H1 (cell line): ENCODE measurements around the gene WSCD1. TPM values are rescaled to one million over a fixed set of nuclear protein-coding genes. Genes with fewer than 3 reads are reported as not detected.

Experiments used
- CTCF ChIA-PET: fragments of 300-600 bp; sonication (Branson Sonifier 250); formaldehyde crosslinking; loops from one replicate; lab custom pipeline; 2021; ENCODE audit not compliant: partially characterized antibody; lab: Charles Lee
- POLR2A ChIA-PET: fragments of 300-600 bp; sonication (Branson Sonifier 250); formaldehyde crosslinking; loops from one replicate; lab custom pipeline; 2021; ENCODE audit warnings: inconsistent platforms; ENCODE audit not compliant: partially characterized antibody; lab: Charles Lee
- DNase-seq, 2 experiments: peaks; one replicate each; pipeline versions ENCODE4 v3.0.0 to v3.0.0-alpha.2; 2010 to 2022; ENCODE audit warnings: low spot score in 2 of 2, low read depth in 1 of 2, mixed read lengths in 1 of 2
- FAIRE-seq: peaks from 2 replicates; lab custom pipeline; 2011; peaks lifted over from hg19 to GRCh38; lab: Jason Lieb, UNC
- H2AFZ ChIP-seq: 2 replicates; pipeline ENCODE4 v1.8.1; 2012; ENCODE audit warnings: low read length, inconsistent platforms
- H2AK5ac ChIP-seq: 2 replicates; pipeline ENCODE4 v1.6.1; 2013; ENCODE audit warnings: low read depth, low read length
- H2BK120ac ChIP-seq: replicated peaks from 2 replicates; pipeline ENCODE3; 2013; ENCODE audit warnings: low read depth, low read length, inconsistent platforms
- H2BK12ac ChIP-seq: 2 replicates; pipeline ENCODE4 v1.6.1; 2013; ENCODE audit warnings: low read depth, low read length
- H2BK15ac ChIP-seq: 2 replicates; pipeline ENCODE4 v1.6.1; 2013; ENCODE audit warnings: low read length
- H2BK20ac ChIP-seq: 2 replicates; pipeline ENCODE4 v1.6.1; 2013; ENCODE audit warnings: low read length
- H2BK5ac ChIP-seq: 2 replicates; pipeline ENCODE4 v1.6.1; 2013; ENCODE audit warnings: low read depth, low read length
- H3K14ac ChIP-seq: 2 replicates; pipeline ENCODE4 v1.6.1; 2013; ENCODE audit warnings: inconsistent platforms; ENCODE audit not compliant: insufficient read length
- H3K18ac ChIP-seq: 2 replicates; pipeline ENCODE4 v1.6.1; 2013; ENCODE audit warnings: low read length; ENCODE audit errors: extremely low read depth
- H3K23ac ChIP-seq: 2 replicates; pipeline ENCODE4 v1.6.1; 2013; ENCODE audit warnings: inconsistent platforms; ENCODE audit not compliant: insufficient read length
- H3K23me2 ChIP-seq: 2 replicates; pipeline ENCODE4 v1.6.1; 2013; ENCODE audit warnings: low read depth, low read length
- H3K27ac ChIP-seq: 2 replicates; pipeline ENCODE4 v1.6.1; 2011; ENCODE audit warnings: low read depth, low read length, inconsistent platforms
- H3K27me3 ChIP-seq, 4 experiments: replicated peaks in 1 of 4; 1 replicate in 1 of 4; 2 replicates in 3 of 4; pipeline versions ENCODE4 v1.6.1 to v1.8.1; 2011 to 2013; ENCODE audit warnings: low read length in 3 of 4, mild to moderate bottlenecking in 3 of 4, inconsistent platforms in 2 of 4, mixed read lengths in 2 of 4, moderate library complexity in 1 of 4; ENCODE audit not compliant: control insufficient read depth in 3 of 4, insufficient read depth in 3 of 4; ENCODE audit errors: extremely low read depth in 1 of 4
- H3K36me3 ChIP-seq, 4 experiments: 2 replicates each; pipeline versions ENCODE4 v1.6.1 to v1.8.1; 2011 to 2013; ENCODE audit warnings: mild to moderate bottlenecking in 4 of 4, low read length in 3 of 4, moderate library complexity in 2 of 4, control low read depth in 1 of 4, inconsistent platforms in 1 of 4; ENCODE audit not compliant: insufficient read depth in 4 of 4, control insufficient read depth in 2 of 4
- H3K4ac ChIP-seq: replicated peaks from 2 replicates; pipeline ENCODE3; 2013; ENCODE audit warnings: low read length, low read depth, mixed read lengths, inconsistent platforms; ENCODE audit not compliant: insufficient read length
- H3K4me1 ChIP-seq, 4 experiments: replicated peaks in 1 of 4; 1 replicate in 1 of 4; 2 replicates in 3 of 4; pipeline versions ENCODE4 v1.6.1 to v1.8.1; 2011 to 2013; ENCODE audit warnings: low read length in 3 of 4, inconsistent platforms in 2 of 4, mixed read lengths in 1 of 4; ENCODE audit not compliant: insufficient read depth in 4 of 4, control insufficient read depth in 3 of 4
- H3K4me2 ChIP-seq, 2 experiments: 2 replicates each; pipeline versions ENCODE4 v1.6.1 to v1.8.1; 2011 to 2013; ENCODE audit warnings: low read depth in 2 of 2, low read length in 2 of 2, control low read depth in 1 of 2, inconsistent platforms in 1 of 2, mild to moderate bottlenecking in 1 of 2; ENCODE audit not compliant: insufficient read depth in 1 of 2
- H3K4me3 ChIP-seq, 4 experiments: fragments of 200-600, 300-600 bp in 1 of 4; sonication (generic), shearing (Covaris generic), sonication (Bioruptor Twin) in 1 of 4; 2 replicates each; pipeline versions ENCODE4 v1.5.1 to v1.8.1; 2011 to 2016; ENCODE audit warnings: low read length in 4 of 4, low read depth in 3 of 4, control low read depth in 2 of 4, inconsistent platforms in 2 of 4, mild to moderate bottlenecking in 2 of 4, mixed read lengths in 1 of 4, moderate library complexity in 1 of 4; ENCODE audit not compliant: insufficient read depth in 2 of 4; ENCODE audit errors: extremely low read depth in 1 of 4
- H3K56ac ChIP-seq: replicated peaks from 2 replicates; pipeline ENCODE3; 2013; ENCODE audit warnings: low read depth, mild to moderate bottlenecking, mixed read lengths, low read length, inconsistent platforms; ENCODE audit not compliant: insufficient read length
- H3K79me1 ChIP-seq: 2 replicates; pipeline ENCODE4 v1.6.1; 2013; ENCODE audit warnings: low read depth, low read length, control low read depth
- H3K79me2 ChIP-seq, 2 experiments: 2 replicates each; pipeline versions ENCODE4 v1.6.1 to v1.8.1; 2012 to 2013; ENCODE audit warnings: low read length in 2 of 2, mild to moderate bottlenecking in 2 of 2, inconsistent platforms in 1 of 2; ENCODE audit not compliant: insufficient read depth in 2 of 2, control insufficient read depth in 1 of 2
- H3K9ac ChIP-seq, 4 experiments: replicated peaks in 1 of 4; 1 replicate in 1 of 4; 2 replicates in 3 of 4; pipeline versions ENCODE4 v1.6.1 to v1.8.1; 2011 to 2013; ENCODE audit warnings: low read depth in 3 of 4, low read length in 3 of 4, control low read depth in 2 of 4, mild to moderate bottlenecking in 2 of 4, moderate library complexity in 2 of 4, inconsistent platforms in 1 of 4; ENCODE audit errors: extremely low read depth in 1 of 4
- H3K9me3 ChIP-seq, 2 experiments: 2 replicates each; pipeline versions ENCODE4 v1.6.1 to v1.8.1; 2012 to 2013; ENCODE audit warnings: mild to moderate bottlenecking in 2 of 2, moderate library complexity in 2 of 2, control low read depth in 1 of 2, inconsistent platforms in 1 of 2, low read depth in 1 of 2, low read length in 1 of 2, mixed read lengths in 1 of 2; ENCODE audit not compliant: insufficient read depth in 2 of 2
- H4K20me1 ChIP-seq, 2 experiments: replicated peaks in 1 of 2; 2 replicates each; pipeline versions ENCODE3 to v1.8.1; 2011 to 2013; ENCODE audit warnings: inconsistent platforms in 2 of 2, low read length in 2 of 2, mild to moderate bottlenecking in 1 of 2; ENCODE audit not compliant: insufficient read depth in 2 of 2, control insufficient read depth in 1 of 2
- H4K5ac ChIP-seq: 2 replicates; pipeline ENCODE4 v1.6.1; 2013; ENCODE audit warnings: low read length, low read depth, mixed read lengths, inconsistent platforms; ENCODE audit not compliant: insufficient read length
- H4K8ac ChIP-seq: 2 replicates; pipeline ENCODE4 v1.8.0; 2013; ENCODE audit warnings: mild to moderate bottlenecking, moderate library complexity, low read length, inconsistent platforms; ENCODE audit not compliant: insufficient read depth; ENCODE audit errors: extremely low read depth
- H4K91ac ChIP-seq: replicated peaks from 2 replicates; pipeline ENCODE3; 2013; ENCODE audit warnings: low read length, mixed read lengths, inconsistent platforms; ENCODE audit not compliant: insufficient read length
- BCL11A ChIP-seq, 2 experiments: IDR thresholded peaks; one replicate each; pipeline ENCODE4 v1.6.1; 2011; ENCODE audit warnings: low read depth in 2 of 2, low read length in 2 of 2, mild to moderate bottlenecking in 2 of 2
- BRCA1 ChIP-seq: IDR thresholded peaks from 2 replicates; pipeline ENCODE4 v1.6.1; 2012; ENCODE audit warnings: low read depth, low read length, improper control_type of control experiment
- CBX8 ChIP-seq: fragments of 300-800, 300-1000 bp; sonication (generic); IDR thresholded peaks from 2 replicates; pipeline ENCODE4 v1.7.1; 2016; ENCODE audit warnings: low read depth, low read length, borderline replicate concordance
- CEBPB ChIP-seq: IDR thresholded peaks from 2 replicates; pipeline ENCODE4 v1.6.1; 2012; ENCODE audit warnings: low read depth, low read length
- CREB1 ChIP-seq: IDR thresholded peaks from 2 replicates; pipeline ENCODE4 v1.6.1; 2012; ENCODE audit warnings: inconsistent platforms
- POLR2A ChIP-seq, 2 experiments: IDR thresholded peaks; 1 replicate in 1 of 2; 2 replicates in 1 of 2; pipeline ENCODE4 v1.6.1; 2011; ENCODE audit warnings: low read depth in 2 of 2, low read length in 2 of 2, mild to moderate bottlenecking in 2 of 2; ENCODE audit errors: control extremely low read depth in 1 of 2
- SIX5 ChIP-seq: IDR thresholded peaks from 2 replicates; pipeline ENCODE4 v1.6.1; 2011; ENCODE audit warnings: mild to moderate bottlenecking, low read depth, low read length
- SP4 ChIP-seq: IDR thresholded peaks from 2 replicates; pipeline ENCODE4 v1.6.1; 2012; ENCODE audit warnings: low read length, inconsistent platforms
- ZNF274 ChIP-seq: IDR thresholded peaks from 2 replicates; pipeline ENCODE4 v1.7.0; 2012; ENCODE audit warnings: low read length, borderline replicate concordance; ENCODE audit errors: extremely low read depth
- WGBS, 2 experiments: shearing (Covaris generic) in 1 of 2; methylation state at CpG; one replicate each; pipeline versions ENCODE4 v1.1.6 to v1.1.7; 2013 to 2015; ENCODE audit warnings: low lambda C conversion rate in 2 of 2, mixed read lengths in 2 of 2, inconsistent platforms in 1 of 2, low coverage in 1 of 2, missing lambda C conversion rate in 1 of 2; ENCODE audit not compliant: insufficient replicate concordance in 2 of 2, insufficient coverage in 1 of 2, insufficient read length in 1 of 2; ENCODE audit errors: extremely low coverage in 1 of 2, missing lambda C conversion rate in 1 of 2; 5-methylcytosine and 5-hydroxymethylcytosine counted together
- polyA plus RNA-seq, 7 experiments: library from polyadenylated mRNA; depleted of rRNA in 3 of 7; stranded (reverse) in 5 of 7; unstranded in 2 of 7; fragments of >200 nt in 5 of 7; fragments of 200-250 nt in 2 of 7; gene quantifications; 1 replicate in 5 of 7; 2 replicates in 1 of 7; 4 replicates in 1 of 7; pipeline versions ENCODE4 v1.2.1 to v1.2.3, GENCODE V29; 2011 to 2013; ENCODE audit warnings: missing spikeins in 2 of 7, mixed read lengths in 2 of 7
- total RNA-seq: library from RNA; stranded (reverse); fragmentation: NEBNext Ultra II Directional; extraction: Animal tissue kit (Norgen Biotek cat#: 25700); gene quantifications from 2 replicates; pipeline ENCODE4 v1.2.1, GENCODE V29; 2021
- TF ChIP-seq, protein P1 (sequence below), 3 experiments: IDR thresholded peaks; 1 replicate in 2 of 3; 2 replicates in 1 of 3; pipeline versions ENCODE4 v1.5.1 to v1.6.1; 2011; ENCODE audit warnings: low read length in 3 of 3, mild to moderate bottlenecking in 3 of 3, inconsistent platforms in 2 of 3, low read depth in 1 of 3, moderate library complexity in 1 of 3; ENCODE audit not compliant: insufficient read depth in 1 of 3; ENCODE audit errors: control extremely low read depth in 1 of 3

Gene WSCD1
- total and polyA plus RNA-seq, 2 of the 8 experiments (the other 6 are each of a cell fraction or from before 2014, with no cell fraction given): 21.9 to 39.0 TPM

DNA sequence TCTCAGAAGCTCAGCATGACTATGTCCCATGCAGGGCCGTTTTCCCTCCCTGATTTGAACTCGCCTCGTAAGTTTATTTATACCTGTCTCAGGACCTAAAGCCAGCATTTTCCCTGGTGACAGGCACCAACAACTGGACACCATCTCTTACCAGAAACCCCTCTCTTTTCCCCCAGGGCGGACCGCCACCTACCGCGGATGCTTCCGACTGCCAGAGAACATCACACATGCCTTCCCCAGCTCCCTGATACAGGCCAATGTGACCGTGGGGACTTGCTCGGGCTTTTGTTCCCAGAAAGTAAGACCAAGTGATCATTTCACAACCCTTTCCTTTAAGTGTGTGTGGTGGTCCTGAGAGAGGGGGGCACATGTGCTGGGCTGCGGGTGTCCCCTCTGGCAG lies 24.7 kb downstream of the WSCD1 start:
- Histone ChIP-seq H3K4me3 (no peak overlapping the region), H2BK20ac (no peak overlapping the region), H4K5ac (no peak overlapping the region), H4K91ac (no peak overlapping the region), H4K20me1 (no peaks in the 10 kb centered on the region), H3K79me1 (no peaks in the 10 kb centered on the region), H3K23me2 (no peaks in the 10 kb centered on the region; the same call in 1 of the 2 replicates), H3K4ac (no peak overlapping the region), H4K8ac (no peak overlapping the region), H3K27ac (no peak overlapping the region), H3K4me1 (peaks cover 0 to 6% (median 6%) of the 10 kb centered on the region in 4 experiments; a peak in 3 of 7 replicates), H3K18ac (no peak overlapping the region), H3K23ac (no peak overlapping the region), H3K14ac (no peak overlapping the region), H2AFZ (no peak overlapping the region), H2BK120ac (no peak overlapping the region), H3K4me2 (no peak overlapping the region), H3K9ac (no peak overlapping the region), H2BK12ac (no peak overlapping the region), H3K79me2 (no peaks in the 10 kb centered on the region), H2BK5ac (no peak overlapping the region), H3K9me3 (no peaks in the 10 kb centered on the region), H3K27me3 (no peaks in the 10 kb centered on the region), H3K36me3 (peaks cover 0 to 12% (median 4%) of the 10 kb centered on the region in 4 experiments; a peak in 6 of 8 replicates), H2AK5ac (no peak overlapping the region), H2BK15ac (no peak overlapping the region), H3K56ac (no peak overlapping the region)
- DNase-seq (no peak), FAIRE-seq (no peak)
- ChIA-PET POLR2A (interaction anchor here (0.6 kb wide), 1 partner anchor 13 kb away, joined by 3 read pairs; no protein-coding TSS in a partner anchor), CTCF (interaction anchor here (0.7 kb wide), 1 partner anchor 347 kb away, joined by 3 read pairs; no protein-coding TSS in a partner anchor)
- 85% methylated on average over 11 of the region's 11 CpGs; no CpG with 5 or more reads in 1 of the 2 experiments for WGBS, 2 experiments
- TF ChIP-seq CBX8 (no peak), CREB1 (no peak), SP4 (no peak), POLR2A (IDR thresholded peaks at IDR 0.05; ENCODE audit: control extremely low read depth in 1 of 2, low read depth in 2 of 2, low read length in 2 of 2) (no peak), BRCA1 (no peak), SIX5 (no peak), CEBPB (no peak), BCL11A (IDR thresholded peaks at IDR 0.05; ENCODE audit: low read depth in 2 of 2, low read length in 2 of 2) (no peak), ZNF274 (no peak)
- TF ChIP-seq, protein P1, sequence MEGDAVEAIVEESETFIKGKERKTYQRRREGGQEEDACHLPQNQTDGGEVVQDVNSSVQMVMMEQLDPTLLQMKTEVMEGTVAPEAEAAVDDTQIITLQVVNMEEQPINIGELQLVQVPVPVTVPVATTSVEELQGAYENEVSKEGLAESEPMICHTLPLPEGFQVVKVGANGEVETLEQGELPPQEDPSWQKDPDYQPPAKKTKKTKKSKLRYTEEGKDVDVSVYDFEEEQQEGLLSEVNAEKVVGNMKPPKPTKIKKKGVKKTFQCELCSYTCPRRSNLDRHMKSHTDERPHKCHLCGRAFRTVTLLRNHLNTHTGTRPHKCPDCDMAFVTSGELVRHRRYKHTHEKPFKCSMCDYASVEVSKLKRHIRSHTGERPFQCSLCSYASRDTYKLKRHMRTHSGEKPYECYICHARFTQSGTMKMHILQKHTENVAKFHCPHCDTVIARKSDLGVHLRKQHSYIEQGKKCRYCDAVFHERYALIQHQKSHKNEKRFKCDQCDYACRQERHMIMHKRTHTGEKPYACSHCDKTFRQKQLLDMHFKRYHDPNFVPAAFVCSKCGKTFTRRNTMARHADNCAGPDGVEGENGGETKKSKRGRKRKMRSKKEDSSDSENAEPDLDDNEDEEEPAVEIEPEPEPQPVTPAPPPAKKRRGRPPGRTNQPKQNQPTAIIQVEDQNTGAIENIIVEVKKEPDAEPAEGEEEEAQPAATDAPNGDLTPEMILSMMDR (IDR thresholded peaks at IDR 0.05; ENCODE audit: control extremely low read depth in 1 of 3, insufficient read depth in 1 of 3, low read depth in 1 of 3, low read length in 3 of 3): no peak
